ENCODE results near the gene GEMIN7. TPM values are rescaled to one million over a fixed set of nuclear protein-coding genes. Genes with fewer than 3 reads are reported as not detected.

GEMIN7 gene
- total RNA-seq = 29.5 and 36.8 TPM in 2 replicates

GRCh38 chr19:45079063-45079910 is at the start of gene GEMIN7:
Gene GEMIN7 (plus strand): TSS chr19:45079260. CDS start chr19:45090115, 10,855 bp downstream.

DNA sequence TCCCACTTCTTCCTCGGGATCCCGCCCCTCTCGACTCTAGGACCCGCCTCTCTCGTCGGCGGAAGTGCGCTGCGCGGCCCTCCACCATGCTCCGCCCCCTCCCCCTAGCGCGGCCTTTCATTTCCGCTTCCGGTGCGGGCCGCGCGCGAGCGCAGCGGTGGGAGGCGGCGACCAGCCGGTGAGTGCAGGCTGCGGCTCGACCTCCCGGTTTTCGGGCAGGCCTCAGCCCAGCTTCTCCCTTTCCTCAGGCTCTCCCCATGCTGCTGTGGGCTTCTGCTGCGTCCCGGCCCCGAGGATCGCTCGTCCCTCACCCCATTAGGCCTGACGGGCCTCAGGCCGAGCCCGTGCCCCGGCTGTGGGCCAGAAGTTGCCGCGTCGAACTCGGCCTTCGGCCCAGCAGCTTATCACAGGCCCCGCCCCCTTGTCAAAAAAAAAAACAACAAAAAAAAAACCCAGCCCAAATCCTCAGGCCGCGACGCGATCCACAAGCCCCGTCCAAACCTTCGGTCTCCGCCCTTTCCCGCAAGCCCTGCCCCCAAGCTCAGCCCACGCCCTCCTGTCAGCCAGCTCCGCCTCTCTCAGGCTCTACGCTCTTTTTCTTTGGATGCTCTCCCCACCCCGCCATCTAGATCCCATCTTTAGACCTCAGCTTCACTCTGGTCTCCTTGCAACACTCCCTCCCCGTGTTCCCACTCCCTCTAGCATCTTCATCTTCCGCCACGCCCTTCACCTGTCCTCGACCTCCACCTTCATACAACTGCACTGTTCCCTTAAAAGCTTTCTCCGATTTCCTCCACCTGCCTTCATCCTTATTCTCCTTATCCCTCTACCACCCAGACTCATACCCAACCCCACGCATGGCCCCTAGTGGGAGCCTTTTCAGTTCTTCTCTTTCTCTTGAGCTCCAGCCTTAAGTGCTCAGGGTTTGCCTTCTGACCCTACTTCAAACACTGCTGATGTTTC is 39.8 kb upstream of the GEMIN7 start, which contains the start of gene CLASRP:
CLASRP (plus strand) TSS at position 115 of the 963 bp plus-strand sequence. CDS start 1,168 bp downstream, outside the sequence.

GRCh38 chr19:45076029-45076850 is 2.8 kb upstream of the GEMIN7 start, which contains the start of gene ZNF296:
Gene ZNF296 (minus strand): TSS chr19:45076478. CDS start chr19:45076373, 105 bp downstream.

GRCh38 chr19:45092747-45093678 is 14.0 kb downstream of the GEMIN7 start, which contains the start of gene PPP1R37:
Gene PPP1R37 (plus strand): TSS chr19:45093179. CDS start chr19:45093326, 147 bp downstream.

Other genes starting within 250 kb of the GEMIN7 start
- 73.2 and 81.6 TPM in 2 replicates for gene NECTIN2, start 233.0 kb upstream of the GEMIN7 start, total RNA-seq
- gene TOMM40, start 188.0 kb upstream of the GEMIN7 start, total RNA-seq = 68.0 and 175 TPM in 2 replicates
- 74.5 and 195 TPM in 2 replicates for gene APOE, start 173.5 kb upstream of the GEMIN7 start, total RNA-seq
- 3.8 and 18.1 TPM in 2 replicates for gene APOC1, start 164.7 kb upstream of the GEMIN7 start, total RNA-seq
- not detected in 2 replicates for gene APOC4, start 137.0 kb upstream of the GEMIN7 start, total RNA-seq
- not detected in 2 replicates for gene APOC2, start 133.2 kb upstream of the GEMIN7 start, total RNA-seq
- 34.9 and 42.5 TPM in 2 replicates for gene CLPTM1, start 123.9 kb upstream of the GEMIN7 start, total RNA-seq
- gene RELB, start 77.8 kb upstream of the GEMIN7 start, total RNA-seq = 20.6 and 35.7 TPM in 2 replicates
- 30.8 and 54.7 TPM in 2 replicates for gene CLASRP, start 40.2 kb upstream of the GEMIN7 start, total RNA-seq
- gene ZNF296, start 2.8 kb upstream of the GEMIN7 start, total RNA-seq = 0.55 and 2.0 TPM in 2 replicates
- gene PPP1R37, start 13.9 kb downstream of the GEMIN7 start, total RNA-seq = 28.1 and 30.3 TPM in 2 replicates
- 1.1 and 2.1 TPM in 2 replicates for gene NKPD1, start 81.7 kb downstream of the GEMIN7 start, total RNA-seq
- gene TRAPPC6A, start 99.0 kb downstream of the GEMIN7 start, total RNA-seq = 9.0 and 13.2 TPM in 2 replicates
- 7.7 and 7.8 TPM in 2 replicates for gene BLOC1S3, start 99.5 kb downstream of the GEMIN7 start, total RNA-seq
- 0.38 and 2.0 TPM in 2 replicates for gene EXOC3L2, start 166.1 kb downstream of the GEMIN7 start, total RNA-seq
- 19.8 and 21.3 TPM in 2 replicates for gene MARK4, start 172.0 kb downstream of the GEMIN7 start, total RNA-seq
- gene CKM, start 243.6 kb downstream of the GEMIN7 start, total RNA-seq = not detected in 2 replicates

All from hair follicular keratinocyte (primary cell).